NCI-H2196 treated with DMSO at 0.1 percent for 48 hours (cell line): ENCODE measurements around the gene NEK7.

Experiments used
- DNase-seq: peaks from one replicate; lab custom pipeline; 2025; ENCODE audit not compliant: unreplicated experiment; lab: John Stamatoyannopoulos, UW

Gene NEK7

DNA sequence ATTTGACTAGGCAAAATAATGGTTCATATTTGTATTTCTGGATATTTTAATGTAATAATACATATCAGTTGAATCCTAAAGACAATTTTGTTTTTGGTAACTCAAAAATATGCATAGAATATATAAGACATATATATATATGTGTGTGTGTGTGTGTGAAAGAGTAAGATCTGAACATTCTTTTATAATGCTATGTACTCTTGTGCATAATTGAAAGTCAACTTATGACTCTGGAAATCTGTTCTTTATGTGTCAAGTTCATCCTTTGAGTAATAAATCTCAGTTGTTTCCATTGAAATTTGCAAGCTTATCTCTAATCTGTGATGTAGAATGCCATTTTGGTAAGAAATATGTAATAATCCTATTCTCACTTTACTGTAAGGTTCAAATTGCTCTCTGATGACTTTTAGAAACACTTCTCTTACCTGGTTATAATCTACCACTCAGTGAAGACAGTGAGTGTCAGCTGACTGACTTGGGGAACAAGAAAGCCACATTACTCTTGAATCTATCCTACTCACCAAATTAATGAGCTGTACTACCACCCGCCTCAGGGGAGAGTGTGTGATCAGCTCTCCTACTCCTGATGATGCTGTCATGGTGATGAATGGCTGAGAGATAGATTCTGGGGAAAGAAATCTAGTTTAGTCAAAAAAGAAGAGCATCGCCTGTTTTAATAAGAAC is 15.0 kb upstream of the NEK7 start:
- no peak for DNase-seq

DNA sequence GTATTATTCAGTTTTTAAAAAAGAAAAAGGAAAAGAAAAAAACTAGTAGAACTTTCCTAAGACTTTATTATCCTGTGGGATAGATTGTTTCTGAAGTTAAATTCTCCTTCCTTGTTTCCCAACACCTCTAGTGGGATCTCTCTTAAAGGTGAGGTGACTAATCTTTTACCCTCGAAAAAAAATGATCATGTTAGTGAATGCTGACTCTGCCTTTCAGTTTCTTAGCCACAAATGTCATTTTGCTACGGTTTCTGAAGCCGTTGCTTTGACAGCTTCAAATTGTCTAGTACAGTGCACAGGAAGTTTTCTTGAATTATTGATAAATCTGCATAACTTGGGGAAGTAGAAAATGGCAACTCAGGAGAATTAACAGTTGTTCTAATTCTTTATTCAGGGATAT is 13.0 kb upstream of the NEK7 start:
- DNase-seq = no peak

DNA sequence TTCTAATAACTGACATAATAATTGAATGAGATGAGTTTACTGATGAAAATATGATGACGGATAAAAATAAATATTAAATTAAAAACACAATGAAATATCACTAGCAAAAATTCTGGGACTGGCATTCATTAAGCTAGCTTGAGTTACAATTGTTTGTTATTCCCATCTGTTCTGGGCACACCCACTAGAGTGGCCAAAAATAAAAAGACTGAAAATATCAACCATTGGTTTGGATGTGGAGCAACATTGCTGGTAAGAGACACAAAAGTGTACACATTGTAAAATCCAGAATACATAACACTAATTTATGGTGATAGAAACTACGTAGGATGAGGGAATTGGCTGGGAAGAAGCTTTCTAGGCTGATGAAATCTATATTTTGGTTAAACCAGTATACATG is 9.6 kb upstream of the NEK7 start:
- no peak for DNase-seq

DNA sequence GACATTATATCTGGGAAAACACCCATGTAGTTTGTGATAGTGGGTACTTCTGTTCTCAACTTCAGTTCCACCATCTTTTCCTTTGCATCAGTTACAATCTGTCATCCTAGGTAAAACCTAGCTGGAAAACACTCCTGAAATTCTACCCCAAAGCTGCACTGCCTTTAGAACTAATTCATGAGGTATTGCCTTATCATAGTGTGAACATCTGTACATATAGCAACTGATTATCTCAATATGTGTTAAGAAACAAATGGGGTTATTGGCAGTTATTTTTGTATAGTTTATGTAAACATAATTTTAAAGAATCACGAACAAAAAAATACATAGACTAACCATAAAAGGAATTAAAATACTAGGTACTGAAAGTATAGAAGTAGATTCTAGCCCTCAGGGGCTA is 6.4 kb upstream of the NEK7 start:
- no peak for DNase-seq

DNA sequence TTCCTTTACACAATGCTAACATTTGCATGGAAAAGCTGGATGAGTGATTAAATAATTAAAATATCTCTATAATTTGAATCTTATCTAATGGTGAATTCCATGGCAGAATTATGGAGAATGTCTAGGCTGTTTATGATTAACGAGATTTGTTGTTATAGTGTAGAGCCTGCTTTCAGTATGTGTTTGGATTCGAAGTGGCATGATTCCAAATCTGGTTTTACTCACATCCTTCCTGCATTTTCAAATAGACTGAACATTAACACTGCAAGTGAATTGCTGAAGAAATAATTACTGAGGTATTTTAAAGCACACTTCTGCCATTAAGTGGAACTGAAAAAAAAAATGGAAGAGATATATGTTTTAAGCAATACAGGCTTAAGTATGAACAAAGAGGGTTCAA is 5.1 kb upstream of the NEK7 start:
- no peak for DNase-seq

DNA sequence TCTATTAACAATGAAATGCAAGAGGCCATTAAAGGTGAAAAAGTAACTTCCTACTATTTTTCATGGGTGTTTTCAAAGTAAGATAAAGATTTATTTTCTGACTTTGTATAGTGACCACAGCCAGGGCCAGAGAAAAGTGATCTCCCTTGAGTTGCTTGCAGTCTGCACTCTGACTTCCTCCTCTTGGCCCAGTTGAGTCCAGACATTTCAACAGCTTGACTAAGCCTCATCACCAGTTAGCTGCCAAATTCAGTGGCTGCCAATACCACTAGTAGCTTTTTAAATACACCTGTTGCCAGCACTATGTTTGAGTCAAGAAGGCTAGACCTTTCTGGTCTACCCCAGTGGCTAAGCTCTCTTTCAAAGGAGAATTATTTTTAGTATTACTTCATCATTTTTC is 3.7 kb upstream of the NEK7 start:
- DNase-seq = peak; percentile 36

DNA sequence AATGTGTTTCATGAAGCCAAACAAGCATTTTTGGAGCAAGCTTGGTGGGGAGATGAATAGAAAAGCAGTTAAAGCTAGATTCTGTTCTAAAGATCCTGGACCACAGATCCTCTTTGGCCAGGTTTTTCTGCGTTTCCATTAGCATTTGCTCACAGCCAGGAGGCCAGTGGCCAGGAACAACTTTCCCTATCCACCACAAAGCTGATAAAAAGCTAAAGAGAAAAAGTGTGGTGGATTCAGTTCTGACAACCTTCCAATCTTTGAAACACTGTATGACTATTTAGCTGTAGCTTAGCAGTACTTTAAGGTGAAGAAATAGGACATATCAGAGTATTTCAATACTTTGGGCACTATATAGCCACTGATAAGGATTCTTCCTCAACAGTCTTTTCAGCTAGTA is 3.0 kb upstream of the NEK7 start:
- no peak for DNase-seq

DNA sequence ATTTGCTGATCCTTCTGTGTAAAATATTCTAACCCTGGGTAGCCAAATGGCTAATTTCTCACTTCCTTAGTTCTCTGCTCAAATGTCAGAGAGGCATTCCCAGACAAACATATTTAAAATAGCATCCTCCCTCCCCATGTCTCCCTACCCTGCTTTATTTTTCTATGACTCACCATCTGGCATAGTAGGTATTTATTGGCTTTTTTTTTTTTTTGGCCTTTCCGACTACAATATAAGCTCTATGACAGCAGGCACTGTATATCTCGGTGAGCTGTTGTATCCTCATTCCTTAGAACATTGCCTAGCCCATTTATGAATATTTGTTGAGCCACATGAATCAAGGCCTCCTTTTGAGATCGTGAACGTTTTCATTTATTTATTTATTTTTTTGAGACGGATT is 1.5 kb upstream of the NEK7 start:
- DNase-seq = no peak

DNA sequence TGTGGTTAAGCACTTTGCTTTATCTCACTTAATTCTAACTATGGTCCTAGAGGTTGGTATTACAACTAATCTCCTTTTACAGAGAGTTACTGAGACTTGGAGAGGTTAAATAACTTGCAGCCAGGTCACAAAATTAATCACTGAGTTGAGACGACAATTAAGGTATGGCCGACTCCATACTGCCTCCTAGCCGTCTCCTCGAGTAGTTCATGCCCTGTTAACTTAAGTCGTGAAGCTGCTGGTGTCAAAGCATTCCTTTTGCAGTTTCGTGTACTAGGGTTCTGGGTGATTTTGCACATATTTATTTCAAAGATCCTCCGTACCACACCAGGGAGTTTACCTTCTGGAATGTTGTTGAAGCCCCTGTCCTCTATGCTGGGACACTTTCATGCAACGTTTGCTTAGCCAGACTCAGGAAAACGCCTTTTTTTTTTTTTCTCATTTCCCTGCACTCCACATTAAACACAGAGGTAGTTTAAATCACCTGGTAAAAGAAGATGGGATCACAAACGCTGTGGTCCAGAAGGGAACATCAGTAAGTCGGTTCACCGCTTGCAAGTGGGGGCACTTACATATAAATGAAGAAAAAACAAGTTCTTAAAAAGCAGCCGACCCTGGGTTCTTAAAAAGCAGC is 570 bp upstream of the NEK7 start:
- DNase-seq = peak; percentile 18

DNA sequence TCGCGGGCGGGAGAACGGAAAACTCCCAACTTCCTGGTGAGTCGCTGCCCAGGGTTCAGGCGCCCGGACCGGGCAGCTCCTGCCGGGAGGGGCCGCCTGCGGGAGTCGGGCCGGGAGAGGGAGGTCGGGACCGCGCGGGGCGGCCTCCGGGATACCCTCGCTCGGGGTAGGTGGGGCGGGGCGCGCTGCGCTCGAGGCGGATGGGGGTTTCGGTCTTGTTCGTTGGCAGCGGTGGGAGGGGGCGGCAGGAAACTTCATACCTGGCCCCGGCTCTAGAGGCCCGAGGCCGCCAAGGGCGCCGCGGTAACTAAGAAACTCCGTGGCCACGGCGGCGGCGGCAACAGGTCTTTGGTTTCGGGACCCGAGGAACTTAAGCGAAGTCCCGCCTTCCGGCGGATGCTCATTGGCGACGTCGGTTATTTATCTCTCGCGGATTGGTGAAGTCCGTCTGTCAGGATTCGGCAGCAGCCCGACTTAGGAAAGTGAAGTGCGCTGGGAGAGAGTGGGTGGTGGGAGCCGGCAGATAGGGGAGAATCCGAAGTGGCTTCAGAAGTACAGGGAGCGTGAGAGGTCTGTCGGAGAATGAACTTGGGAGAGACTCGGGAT is 546 bp downstream of the NEK7 start:
- peak; percentile 62 for DNase-seq

DNA sequence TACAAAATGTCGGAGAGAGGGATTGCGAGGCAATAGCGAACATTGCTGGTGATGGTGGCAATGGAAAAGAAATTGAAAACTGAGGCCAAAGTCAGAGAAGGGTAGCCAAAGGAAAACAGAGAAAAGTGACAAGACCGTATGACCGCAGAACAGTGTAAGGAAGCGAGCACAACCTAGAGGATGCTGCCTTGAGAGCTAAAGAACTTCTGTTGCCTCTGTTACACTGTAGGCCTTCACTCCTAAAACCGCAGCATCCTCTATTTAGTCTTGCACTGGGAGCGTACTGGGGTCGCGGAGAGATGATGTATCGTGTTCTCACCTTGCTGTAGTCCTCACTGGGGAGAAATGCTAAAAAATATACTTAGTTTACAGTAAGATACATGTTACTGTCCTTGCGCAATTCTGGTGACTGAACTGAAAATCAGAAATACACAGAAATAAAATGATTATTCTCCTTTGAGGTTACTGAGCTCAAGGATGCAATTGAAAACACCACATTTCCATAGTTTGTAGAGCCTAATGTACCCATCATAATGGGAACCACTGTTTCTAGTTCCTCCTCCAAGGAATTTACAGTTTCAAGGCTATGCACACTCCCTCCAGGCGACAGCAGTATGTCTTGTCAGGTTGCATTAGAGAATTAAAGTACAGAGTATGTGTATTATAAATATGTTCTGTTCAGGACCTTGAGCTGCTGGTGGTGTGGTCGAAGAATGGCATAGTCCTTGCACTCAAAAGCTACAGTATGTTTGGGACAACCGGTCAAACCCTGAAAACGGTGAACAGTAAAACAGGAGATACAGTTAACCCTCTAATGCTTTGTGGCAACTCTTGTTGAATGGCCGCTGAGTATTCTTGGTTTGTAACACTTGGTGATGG is 1.3 kb downstream of the NEK7 start:
- DNase-seq = no peak

DNA sequence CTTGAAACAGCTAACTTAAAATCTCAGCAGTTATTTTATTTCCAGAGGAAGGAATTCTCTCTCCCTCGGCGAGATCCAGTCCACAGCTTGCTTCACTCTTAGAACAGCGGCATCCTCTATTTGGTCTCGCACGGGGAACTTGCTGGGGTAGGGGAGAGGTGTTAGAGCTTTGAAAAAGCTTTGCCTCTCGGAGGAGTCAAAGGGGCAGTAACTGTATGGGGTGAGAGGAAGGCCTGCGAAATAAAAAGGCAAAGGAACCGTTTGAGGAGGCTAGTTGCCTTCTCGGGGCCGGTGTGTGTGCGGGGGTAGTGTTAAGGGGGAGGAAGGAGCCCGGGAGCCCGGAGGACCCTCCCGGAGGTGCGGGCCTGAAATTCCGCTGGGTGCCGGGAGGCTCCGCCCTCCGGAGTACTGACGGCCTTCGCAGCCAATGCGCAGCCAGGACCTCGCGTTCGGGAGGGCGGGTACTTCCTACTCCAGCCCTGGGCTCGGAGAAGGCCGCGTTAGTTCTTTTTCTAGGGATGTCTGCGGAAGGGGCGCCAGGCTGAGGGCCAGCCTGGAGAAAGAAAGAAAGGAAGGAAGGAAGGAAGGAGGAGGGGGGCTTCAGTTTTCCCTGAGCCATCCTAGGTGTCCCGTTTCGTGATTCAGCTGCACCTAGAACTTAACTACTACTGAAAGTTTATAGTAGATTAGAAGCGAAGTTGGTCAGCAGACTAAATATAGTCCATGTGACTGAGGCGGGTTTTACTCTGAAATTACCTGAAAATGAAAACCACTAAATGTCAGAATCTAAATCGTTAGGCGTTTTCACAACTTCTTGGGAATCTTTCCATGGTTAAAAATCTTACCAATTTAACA is 2.2 kb downstream of the NEK7 start:
- peak; percentile 71 for DNase-seq

DNA sequence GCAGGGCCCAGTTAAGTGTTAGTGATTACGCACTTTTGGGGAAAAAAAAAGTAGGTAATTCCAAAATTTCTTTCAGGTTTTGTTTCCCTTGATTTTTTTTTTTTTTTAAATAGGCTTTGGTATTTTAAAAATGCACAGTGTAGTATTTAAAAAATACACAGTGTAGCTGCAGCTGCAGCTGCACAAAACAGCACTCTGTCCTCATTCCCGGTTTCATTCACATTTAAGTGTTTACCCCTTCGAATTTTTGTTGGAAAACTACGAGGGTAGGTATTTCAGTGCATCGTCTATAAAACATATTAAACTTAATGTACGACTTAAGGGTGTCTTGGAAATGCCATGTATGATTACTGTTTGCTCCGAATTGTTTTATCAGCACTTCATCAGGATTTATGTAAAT is 3.4 kb downstream of the NEK7 start:
- no peak for DNase-seq

DNA sequence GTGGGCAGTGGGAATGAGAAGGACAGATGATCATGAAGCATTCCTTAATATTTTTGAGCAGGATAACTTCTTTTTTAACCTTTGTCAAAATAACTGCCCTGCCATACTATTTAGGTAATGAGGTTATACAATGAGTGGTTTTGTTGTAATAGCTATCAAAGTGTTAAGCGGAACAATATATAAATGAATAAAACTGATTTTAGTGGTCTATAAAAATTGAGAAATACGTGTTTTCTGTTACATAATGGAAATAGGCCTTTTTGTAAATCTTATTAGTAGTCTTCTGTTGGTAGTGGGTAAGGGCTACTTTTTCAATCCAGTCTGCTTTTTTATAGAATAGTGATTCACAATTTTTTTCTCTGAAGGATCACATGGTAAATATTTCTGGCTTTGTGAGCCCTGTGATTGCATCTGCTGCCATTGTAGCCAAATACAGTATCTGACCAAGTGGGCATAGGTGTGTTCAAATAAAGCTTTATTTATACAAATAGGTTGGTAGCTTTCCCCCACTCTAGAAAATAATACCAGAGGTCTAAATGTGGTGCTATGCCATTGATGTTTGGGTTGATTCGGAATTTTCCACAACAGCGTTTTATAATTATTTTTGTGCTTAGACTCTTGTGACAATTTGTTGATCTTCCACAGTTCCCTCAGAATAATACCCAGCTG is 4.3 kb downstream of the NEK7 start:
- DNase-seq = no peak

DNA sequence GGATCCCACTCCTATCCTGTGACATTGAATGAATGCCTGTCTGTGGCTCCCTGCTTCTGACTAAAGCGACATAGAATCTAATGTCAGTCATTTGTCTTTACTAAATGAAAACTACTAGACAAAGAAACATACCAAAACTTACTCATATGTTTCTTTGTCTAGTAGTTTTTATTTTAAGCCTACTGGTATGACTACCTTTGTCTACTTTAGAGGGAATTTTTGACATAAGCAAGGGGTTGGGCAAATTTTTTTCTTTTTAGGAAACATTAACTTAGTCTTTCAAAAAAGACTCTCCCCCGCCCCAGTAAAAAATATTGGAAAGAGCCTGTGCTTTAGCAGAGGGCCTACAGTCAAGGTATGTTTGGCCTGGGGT is 4.9 kb downstream of the NEK7 start:
- no peak for DNase-seq

DNA sequence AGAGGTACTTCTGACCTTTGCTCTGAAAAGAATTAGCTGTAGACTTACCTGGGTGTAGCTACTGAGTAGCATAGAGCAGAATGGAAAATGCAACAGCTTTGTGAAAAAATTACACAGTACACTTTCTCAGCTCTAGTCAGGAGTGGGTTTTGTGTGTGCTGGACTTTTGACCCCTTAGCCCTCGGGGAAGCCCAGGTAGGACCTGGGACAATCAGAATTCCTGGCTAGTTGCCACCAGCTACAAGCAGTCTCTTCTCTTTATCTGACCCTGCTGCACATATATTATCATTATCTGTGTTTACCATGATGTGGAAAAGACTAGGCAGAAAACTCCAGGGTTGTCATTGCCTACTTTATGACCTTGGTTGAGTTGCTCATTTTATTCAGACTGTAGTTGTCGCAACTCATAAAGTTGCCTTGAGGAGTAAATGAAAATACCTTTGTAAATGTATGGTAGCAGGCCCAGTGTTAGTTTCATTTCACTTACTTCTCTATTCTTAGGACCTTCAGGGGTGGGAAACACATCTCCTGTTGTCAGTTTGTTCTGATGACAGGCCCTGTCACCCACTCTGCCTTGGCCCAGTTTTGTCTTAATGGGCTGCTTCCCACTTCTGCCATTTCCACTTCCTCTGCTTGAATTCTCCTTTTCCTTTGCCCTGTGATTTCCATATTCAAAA is 5.4 kb downstream of the NEK7 start:
- no peak for DNase-seq

DNA sequence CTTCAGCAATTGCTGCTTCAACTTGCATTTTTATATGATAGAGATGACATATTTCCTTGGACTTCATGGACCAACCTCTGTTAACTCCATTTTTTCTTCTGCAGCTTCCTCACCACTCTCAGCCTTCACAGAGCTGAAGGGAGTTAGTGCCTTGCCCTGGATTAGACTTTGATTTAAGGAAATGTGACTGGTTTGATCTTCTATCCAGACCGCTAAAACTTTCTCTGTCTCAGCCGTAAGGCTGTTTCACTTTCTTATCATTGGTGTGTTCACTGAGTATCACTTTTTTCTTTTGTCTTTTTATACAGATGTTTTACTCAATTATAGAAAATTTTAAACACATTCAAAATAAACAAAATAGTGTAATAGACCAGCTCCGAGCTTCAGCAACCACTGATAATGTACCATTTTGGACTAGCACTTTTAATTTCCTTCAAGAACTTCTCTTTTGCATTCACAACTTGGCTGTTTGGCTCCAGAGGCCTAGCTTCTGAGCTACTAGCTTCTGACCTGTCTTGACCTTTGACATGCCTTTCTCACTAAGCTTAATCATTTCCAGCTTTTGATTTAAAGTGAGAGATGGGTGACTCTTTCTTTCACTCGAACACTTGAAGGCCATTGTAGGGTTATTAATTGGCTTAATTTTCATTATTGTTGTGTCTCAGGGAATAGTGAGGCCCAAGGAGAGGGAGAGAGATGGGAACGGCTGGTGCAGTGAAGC is 9.3 kb downstream of the NEK7 start:
- no peak for DNase-seq

DNA sequence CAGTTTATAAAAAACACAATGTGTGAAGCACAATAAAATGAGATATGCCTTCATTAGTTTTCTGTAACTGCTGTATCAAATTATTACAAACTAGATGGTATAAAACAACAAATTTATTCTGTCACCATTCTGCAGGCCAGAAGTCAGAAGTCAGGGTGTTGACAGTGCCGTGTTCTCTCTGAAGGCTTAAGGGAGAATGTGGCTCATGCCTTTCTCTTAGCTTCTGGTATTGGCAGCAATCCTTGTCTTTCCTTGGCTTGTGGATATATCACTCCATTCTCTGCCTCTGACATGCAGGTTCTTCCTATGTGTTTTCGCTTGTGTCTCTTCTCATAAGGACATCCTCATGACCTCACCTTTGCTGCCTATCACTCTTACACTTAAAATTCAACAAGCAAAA is 10.1 kb downstream of the NEK7 start:
- DNase-seq = no peak

DNA sequence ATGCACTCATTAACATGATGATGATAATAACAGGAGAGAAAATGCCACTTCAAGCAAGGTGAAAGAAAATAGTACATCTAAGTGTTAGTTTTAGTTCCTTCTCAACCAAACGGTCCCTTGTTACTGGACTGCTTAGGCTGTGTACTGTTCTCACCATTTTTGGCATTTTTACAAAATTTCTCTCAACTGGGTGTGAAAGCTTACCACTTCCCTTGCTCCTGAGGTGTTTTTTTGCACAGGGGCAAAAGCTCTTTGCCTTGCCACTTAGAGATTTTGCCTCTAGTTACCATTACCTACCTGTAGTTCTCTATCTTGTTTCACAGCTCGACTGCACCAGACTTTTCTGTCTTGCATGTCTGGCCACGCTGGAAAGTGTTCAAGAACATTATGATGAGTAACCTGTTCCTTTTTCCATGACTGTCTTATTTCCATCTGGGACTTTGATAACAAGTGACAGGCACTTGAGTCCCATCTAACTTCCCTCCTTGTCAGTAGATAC is 10.7 kb downstream of the NEK7 start:
- no peak for DNase-seq
